HG02678 (cell line): Measurements from ENCODE around the gene EFNA4.
"Not testable (repeated sequence)": the region's sequence is repeated elsewhere in the genome, so short reads cannot be mapped to it uniquely, and the experiment has no call there.

Experiments used
- ATAC-seq: cut with Tn5 transposase; IDR thresholded peaks from one replicate; pipeline ENCODE4 v1.9.1; 2021; ENCODE audit warnings: mild to moderate bottlenecking, moderate library complexity; ENCODE audit not compliant: unreplicated experiment

The EFNA4 gene

GRCh38 chr1:155116113-155116764 lies 52.7 kb downstream of the EFNA4 start:
- ATAC-seq: no peak

- no peak for ATAC-seq
Observed at GRCh38 chr1:155117610-155118009, 54.1 kb downstream of the EFNA4 start.

GRCh38 chr1:155118090-155118489 lies 54.5 kb downstream of the EFNA4 start:
- ATAC-seq: not testable (repeated sequence)
